Mesenchymal stem cell (in vitro differentiated cells and primary cell): ENCODE results near the gene NEU4.

Source experiments
- DNase-seq: peaks from one replicate; pipeline ENCODE4 v3.0.0-alpha.2; 2013
- H2AFZ ChIP-seq: one replicate; pipeline ENCODE4 v1.6.1; 2013; ENCODE audit warnings: low read depth, mild to moderate bottlenecking, control low read depth, inconsistent platforms, low read length, moderate library complexity
- H2AK5ac ChIP-seq: 2 replicates; pipeline ENCODE4 v1.6.1; 2013; ENCODE audit warnings: low read length, moderate library complexity, mild to moderate bottlenecking, inconsistent platforms; ENCODE audit not compliant: severe bottlenecking
- H2BK120ac ChIP-seq: one replicate; pipeline ENCODE4 v1.6.1; 2013; ENCODE audit warnings: low read depth, mild to moderate bottlenecking, inconsistent platforms, low read length, moderate library complexity
- H2BK12ac ChIP-seq, 2 experiments: one replicate each; pipeline ENCODE4 v1.6.1; 2013; ENCODE audit warnings: inconsistent platforms in 2 of 2, low read length in 2 of 2, mild to moderate bottlenecking in 2 of 2, moderate library complexity in 2 of 2, control low read depth in 1 of 2
- H2BK15ac ChIP-seq: one replicate; pipeline ENCODE4 v1.6.1; 2013; ENCODE audit warnings: mild to moderate bottlenecking, low read depth, inconsistent platforms; ENCODE audit not compliant: poor library complexity, severe bottlenecking
- H2BK5ac ChIP-seq: 2 replicates; pipeline ENCODE4 v1.6.1; 2013; ENCODE audit warnings: low read depth, mild to moderate bottlenecking, low read length, control low read depth, inconsistent platforms; ENCODE audit not compliant: poor library complexity, severe bottlenecking
- H3K14ac ChIP-seq, 2 experiments: one replicate each; pipeline ENCODE4 v1.6.1; 2013; ENCODE audit warnings: inconsistent platforms in 2 of 2, low read length in 2 of 2, control low read depth in 1 of 2, mild to moderate bottlenecking in 1 of 2, moderate library complexity in 1 of 2
- H3K18ac ChIP-seq, 2 experiments: one replicate each; pipeline ENCODE4 v1.6.1; 2013; ENCODE audit warnings: inconsistent platforms in 2 of 2, low read length in 2 of 2, control low read depth in 1 of 2, low read depth in 1 of 2, mild to moderate bottlenecking in 1 of 2
- H3K23ac ChIP-seq, 2 experiments: one replicate each; pipeline ENCODE4 v1.6.1; 2013; ENCODE audit warnings: inconsistent platforms in 2 of 2, low read length in 2 of 2, mild to moderate bottlenecking in 2 of 2, moderate library complexity in 2 of 2, control low read depth in 1 of 2
- H3K27ac ChIP-seq: 2 replicates; pipeline ENCODE4 v1.5.1; 2013; ENCODE audit warnings: mild to moderate bottlenecking, moderate library complexity, low read length, control low read depth, inconsistent platforms; ENCODE audit not compliant: poor library complexity, severe bottlenecking
- H3K27me3 ChIP-seq, 2 experiments: 2 replicates each; pipeline versions ENCODE4 v1.6.1 to v1.7.0; 2013; ENCODE audit warnings: low read length in 2 of 2, mild to moderate bottlenecking in 2 of 2, moderate library complexity in 2 of 2, control low read depth in 1 of 2, inconsistent platforms in 1 of 2; ENCODE audit not compliant: control insufficient read depth in 1 of 2, insufficient read depth in 1 of 2
- H3K36me3 ChIP-seq, 2 experiments: 2 replicates each; pipeline versions ENCODE4 v1.6.1 to v1.7.0; 2013; ENCODE audit warnings: low read length in 2 of 2, control low read depth in 1 of 2, inconsistent platforms in 1 of 2, low read depth in 1 of 2, mild to moderate bottlenecking in 1 of 2; ENCODE audit not compliant: insufficient read depth in 2 of 2, control insufficient read depth in 1 of 2
- H3K4ac ChIP-seq, 2 experiments: one replicate each; pipeline ENCODE4 v1.6.1; 2013; ENCODE audit warnings: inconsistent platforms in 2 of 2, low read length in 2 of 2, mild to moderate bottlenecking in 2 of 2, moderate library complexity in 2 of 2, control low read depth in 1 of 2, low read depth in 1 of 2
- H3K4me1 ChIP-seq: 2 replicates; pipeline ENCODE4 v1.6.1; 2013; ENCODE audit warnings: low read depth, low read length, control low read depth; ENCODE audit not compliant: control insufficient read depth, insufficient read depth
- H3K4me2 ChIP-seq: 2 replicates; pipeline ENCODE4 v1.6.1; 2013; ENCODE audit warnings: low read length, mild to moderate bottlenecking, inconsistent platforms; ENCODE audit not compliant: poor library complexity, severe bottlenecking
- H3K4me3 ChIP-seq, 2 experiments: 2 replicates each; pipeline versions ENCODE4 v1.5.1 to v1.7.0; 2013; ENCODE audit warnings: low read length in 2 of 2, mild to moderate bottlenecking in 2 of 2, control low read depth in 1 of 2, low read depth in 1 of 2; ENCODE audit not compliant: insufficient read depth in 1 of 2
- H3K79me1 ChIP-seq: replicated peaks from 2 replicates; pipeline ENCODE4 v1.6.1; 2013; ENCODE audit warnings: mild to moderate bottlenecking, control low read depth, low read length, inconsistent platforms; ENCODE audit not compliant: poor library complexity, severe bottlenecking
- H3K9ac ChIP-seq: 2 replicates; pipeline ENCODE4 v1.7.0; 2013; ENCODE audit warnings: mild to moderate bottlenecking, low read length, moderate library complexity
- H3K9me3 ChIP-seq: 2 replicates; pipeline ENCODE4 v1.7.0; 2013; ENCODE audit warnings: mild to moderate bottlenecking, low read length; ENCODE audit not compliant: control insufficient read depth
- H4K8ac ChIP-seq: one replicate; pipeline ENCODE4 v1.6.1; 2013; ENCODE audit warnings: inconsistent platforms, mild to moderate bottlenecking, low read length, moderate library complexity
- H4K91ac ChIP-seq: one replicate; pipeline ENCODE4 v1.6.1; 2013; ENCODE audit warnings: mild to moderate bottlenecking, low read length, inconsistent platforms
- WGBS: methylation state at CpG from one replicate; pipeline ENCODE4 v1.1.7; 2013; ENCODE audit warnings: mixed read lengths; 5-methylcytosine and 5-hydroxymethylcytosine counted together

Gene NEU4

GRCh38 chr2:241841181-241842066, 32.4 kb downstream of the NEU4 start:
- H2BK5ac ChIP-seq, result no peak overlapping the region
- H3K4ac ChIP-seq, result no peak overlapping the region
- H3K27me3 ChIP-seq, result peaks cover 25 to 52% of the 10 kb centered on the region in 2 experiments
- no peak overlapping the region for H3K4me3 ChIP-seq
- no peak overlapping the region for H4K91ac ChIP-seq
- no peak overlapping the region for H3K27ac ChIP-seq
- H3K4me1 ChIP-seq, result peaks cover 12% of the 10 kb centered on the region
- no peak overlapping the region for H3K14ac ChIP-seq
- H2AK5ac ChIP-seq, result no peak overlapping the region
- H3K36me3 ChIP-seq, result no peaks in the 10 kb centered on the region
- no peak overlapping the region for H3K23ac ChIP-seq
- H2AFZ ChIP-seq, result no peak overlapping the region
- no peaks in the 10 kb centered on the region for H3K79me1 ChIP-seq
- WGBS, result 82% methylated on average over 24 of the region's 28 CpGs
- H2BK15ac ChIP-seq, result no peak overlapping the region
- H2BK120ac ChIP-seq, result no peak overlapping the region
- H3K9me3 ChIP-seq, result no peaks in the 10 kb centered on the region
- H2BK12ac ChIP-seq, result no peak overlapping the region
- H3K4me2 ChIP-seq, result no peak overlapping the region
- no peak overlapping the region for H3K9ac ChIP-seq
- H3K18ac ChIP-seq, result no peak overlapping the region
- no peak for DNase-seq
- H4K8ac ChIP-seq, result no peak overlapping the region

- Histone ChIP-seq H3K79me1 (no peaks in the 10 kb centered on the region), H3K27ac (no peak overlapping the region), H4K91ac (no peak overlapping the region), H4K8ac (no peak overlapping the region), H3K27me3 (peaks cover 26 to 48% of the 10 kb centered on the region in 2 experiments), H3K36me3 (no peaks in the 10 kb centered on the region), H2BK120ac (no peak overlapping the region), H3K4me1 (peaks cover 12% of the 10 kb centered on the region), H2AFZ (no peak overlapping the region), H3K4me3 (no peak overlapping the region), H2BK12ac (no peak overlapping the region), H3K23ac (no peak overlapping the region), H3K18ac (no peak overlapping the region), H3K9ac (no peak overlapping the region), H2BK15ac (no peak overlapping the region), H3K9me3 (no peaks in the 10 kb centered on the region), H3K4me2 (no peak overlapping the region), H3K4ac (no peak overlapping the region), H2BK5ac (no peak overlapping the region), H2AK5ac (no peak overlapping the region), H3K14ac (no peak overlapping the region)
- 87% methylated on average over 7 of the region's 11 CpGs for WGBS
- no peak for DNase-seq
Observed at GRCh38 chr2:241842067-241842415, 33.0 kb downstream of the NEU4 start.

GRCh38 chr2:241842620-241843211, 33.7 kb downstream of the NEU4 start:
- Histone ChIP-seq H2AK5ac (no peak overlapping the region), H3K23ac (no peak overlapping the region), H3K36me3 (no peaks in the 10 kb centered on the region), H2BK120ac (no peak overlapping the region), H2BK15ac (no peak overlapping the region), H3K18ac (no peak overlapping the region), H3K9me3 (no peaks in the 10 kb centered on the region), H3K79me1 (no peaks in the 10 kb centered on the region), H3K14ac (no peak overlapping the region), H3K27me3 (peaks cover 20 to 41% of the 10 kb centered on the region in 2 experiments), H3K4me1 (peaks cover 12% of the 10 kb centered on the region), H4K8ac (no peak overlapping the region), H3K9ac (no peak overlapping the region), H2BK5ac (no peak overlapping the region), H3K27ac (no peak overlapping the region), H2AFZ (no peak overlapping the region), H3K4me2 (no peak overlapping the region), H3K4me3 (no peak overlapping the region), H2BK12ac (peak overlapping the region in 1 of 2 experiments; percentile 10), H3K4ac (peak overlapping the region in 1 of 2 experiments; percentile 60), H4K91ac (peak overlapping the region; percentile 18)
- WGBS, result 81% methylated on average over 21 of the region's 29 CpGs
- DNase-seq, result peak; percentile 26

DNA sequence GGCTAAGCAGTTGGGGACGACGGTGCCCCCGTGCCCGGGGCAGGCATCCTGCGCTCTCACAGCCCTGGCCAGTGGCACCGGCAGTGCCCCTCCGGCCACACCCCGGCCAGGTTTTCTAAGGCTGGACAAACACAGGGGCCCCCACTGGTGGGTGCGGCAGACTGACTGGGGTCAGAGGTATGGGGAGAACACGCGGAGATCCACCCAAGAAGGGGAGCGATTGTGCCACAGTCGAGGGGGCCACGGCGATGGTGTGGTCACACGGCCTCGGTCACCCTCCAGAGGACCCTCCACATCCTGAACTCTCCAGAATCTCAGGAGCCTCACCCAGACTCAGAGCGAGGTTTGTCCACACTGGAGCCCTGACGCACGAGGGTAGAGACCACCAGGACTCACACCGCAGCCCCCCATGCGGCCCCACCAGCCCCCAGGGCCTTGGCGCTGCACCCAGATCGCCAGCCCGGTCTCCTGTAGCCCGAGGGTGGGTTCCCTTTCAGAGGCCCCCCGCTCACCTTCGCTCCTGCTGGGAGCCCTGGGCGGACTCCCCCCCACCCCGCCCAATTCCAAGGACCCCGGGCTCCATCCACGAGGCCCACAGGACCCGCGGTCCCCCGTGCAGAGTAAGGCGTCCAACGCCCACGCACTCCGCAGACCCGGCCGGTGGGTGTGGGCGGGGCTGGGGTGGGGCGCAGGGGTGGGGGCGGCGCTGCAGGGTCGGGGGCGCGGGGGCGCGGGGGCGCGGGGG, 34.5 kb downstream of the NEU4 start:
- Histone ChIP-seq H2BK5ac (no peak overlapping the region), H2BK120ac (peak overlapping the region; percentile 61), H3K4me1 (peaks cover 12% of the 10 kb centered on the region), H3K23ac (no peak overlapping the region), H3K36me3 (no peaks in the 10 kb centered on the region), H3K9me3 (no peaks in the 10 kb centered on the region), H3K4me2 (no peak overlapping the region), H2AFZ (no peak overlapping the region), H3K79me1 (no peaks in the 10 kb centered on the region), H2BK15ac (peak overlapping the region; percentile 48), H3K18ac (no peak overlapping the region), H3K27me3 (peaks cover 16 to 34% of the 10 kb centered on the region in 2 experiments), H3K27ac (no peak overlapping the region), H3K9ac (no peak overlapping the region), H4K91ac (peak overlapping the region; percentile 15), H3K4ac (no peak overlapping the region), H2BK12ac (peak overlapping the region in 1 of 2 experiments; percentile 24), H4K8ac (no peak overlapping the region), H2AK5ac (no peak overlapping the region), H3K14ac (no peak overlapping the region), H3K4me3 (no peak overlapping the region)
- DNase-seq, result no peak
- 89% methylated on average over 23 of the region's 52 CpGs for WGBS
